A549 (cell line): ENCODE data around the gene KRT34. TPM values are rescaled to one million over a fixed set of nuclear protein-coding genes. Genes with fewer than 3 reads are reported as not detected.

Source experiments
- ATAC-seq, 2 experiments: fragments of 200-7000 bp in 1 of 2; fragments of >200 bp in 1 of 2; cut with Nextera tagmentation in 1 of 2; cut with Tn5 transposase in 1 of 2; 3 replicates each; pipeline versions ENCODE4 v1.8.0 to v1.9.1; 2018 to 2020; ENCODE audit warnings: mild to moderate bottlenecking in 1 of 2, moderate library complexity in 1 of 2
- CTCF ChIA-PET: fragments of 300-600 bp; sonication (Branson Sonifier 250); formaldehyde crosslinking; extraction: SDS; loops from one replicate; lab custom pipeline; 2021; ENCODE audit warnings: antibody characterized with exemption, inconsistent platforms; lab: Yijun Ruan, JAX
- POLR2A ChIA-PET: fragments of 350-600 bp; formaldehyde crosslinking; extraction: SDS; loops from one replicate; lab custom pipeline; 2021; ENCODE audit warnings: antibody characterized with exemption, inconsistent platforms; lab: Yijun Ruan, JAX
- DNase-seq, 2 experiments: peaks; one replicate each; pipeline versions ENCODE4 v3.0.0 to v3.0.0-alpha.2; 2011 to 2016; ENCODE audit warnings: low read depth in 1 of 2, low spot score in 1 of 2
- FAIRE-seq: peaks from 2 replicates; lab custom pipeline; 2011; peaks lifted over from hg19 to GRCh38; lab: Jason Lieb, UNC
- H3K27ac ChIP-seq, 2 experiments: fragments of >200 bp; sonication (Bioruptor Twin); formaldehyde crosslinking; 3 replicates each; pipeline ENCODE4 v1.5.1; 2016 to 2017
- H3K4me1 ChIP-seq: fragments of >200 bp; sonication (Bioruptor Twin); formaldehyde crosslinking; 3 replicates; pipeline ENCODE4 v1.6.1; 2016
- H3K4me2 ChIP-seq: fragments of >200 bp; sonication (Bioruptor Twin); formaldehyde crosslinking; 3 replicates; pipeline ENCODE4 v1.6.1; 2016
- H3K4me3 ChIP-seq: fragments of >200 bp; sonication (Bioruptor Twin); formaldehyde crosslinking; 3 replicates; pipeline ENCODE4 v1.5.1; 2016
- H3K9me3 ChIP-seq: fragments of >200 bp; sonication (Bioruptor Twin); formaldehyde crosslinking; 3 replicates; pipeline ENCODE4 v1.6.1; 2016
- BHLHE40 ChIP-seq: IDR thresholded peaks from 2 replicates; pipeline ENCODE4 v1.6.1; 2012; ENCODE audit warnings: low read depth, low read length, inconsistent platforms
- CEBPB ChIP-seq, 2 experiments: fragments of >200 bp in 1 of 2; sonication (Bioruptor Twin) in 1 of 2; formaldehyde crosslinking in 1 of 2; IDR thresholded peaks; 2 replicates each; pipeline ENCODE4 v1.6.1; 2012 to 2016
- CHD2 ChIP-seq: fragments of 150-350 bp; IDR thresholded peaks from 2 replicates; pipeline ENCODE4 v1.6.1; 2014; ENCODE audit warnings: low read length; ENCODE audit not compliant: partially characterized antibody
- CHD4 ChIP-seq: fragments of 200-600 bp; sonication (generic); IDR thresholded peaks from 2 replicates; pipeline ENCODE4 v1.6.1; 2016; ENCODE audit warnings: antibody characterized with exemption, mild to moderate bottlenecking, borderline replicate concordance
- CTCF ChIP-seq: fragments of >200 bp; sonication (Bioruptor Twin); formaldehyde crosslinking; IDR thresholded peaks from 3 replicates; pipeline ENCODE4 v1.5.1; 2016
- E2F6 ChIP-seq: IDR thresholded peaks from 2 replicates; pipeline ENCODE4 v1.6.1; 2012; ENCODE audit warnings: low read depth, borderline replicate concordance
- EP300 ChIP-seq, 2 experiments: fragments of >200 bp; sonication (Bioruptor Twin); formaldehyde crosslinking; IDR thresholded peaks; 2 replicates in 1 of 2; 3 replicates in 1 of 2; pipeline ENCODE4 v1.6.1; 2016 to 2017
- ESRRA ChIP-seq: fragments of 150-350 bp; IDR thresholded peaks from 2 replicates; pipeline ENCODE4 v1.6.1; 2014; ENCODE audit warnings: mild to moderate bottlenecking, low read length, borderline replicate concordance
- FOSB ChIP-seq: fragments of 250-450 bp; sonication (Bioruptor Pico); IDR thresholded peaks from 2 replicates; pipeline ENCODE4 v1.5.0; 2020; ENCODE audit warnings: mild to moderate bottlenecking, moderate library complexity
- FOSL2 ChIP-seq, 2 experiments: fragments of 450-650 bp in 1 of 2; fragments of >200 bp in 1 of 2; sonication (Bioruptor Twin) in 1 of 2; formaldehyde crosslinking; IDR thresholded peaks; 2 replicates each; pipeline versions ENCODE4 v1.5.0 to v1.6.1; 2016 to 2020; ENCODE audit warnings: mild to moderate bottlenecking in 1 of 2, moderate library complexity in 1 of 2
- GATA3 ChIP-seq: IDR thresholded peaks from 2 replicates; pipeline ENCODE4 v1.6.1; 2012; ENCODE audit warnings: borderline replicate concordance
- HES2 ChIP-seq: fragments of >200 bp; sonication (Bioruptor Twin); formaldehyde crosslinking; IDR thresholded peaks from 2 replicates; pipeline ENCODE4 v1.6.1; 2016
- HEYL ChIP-seq: fragments of 250-450 bp; sonication (Bioruptor Pico); IDR thresholded peaks from 2 replicates; pipeline ENCODE4 v1.8.0; 2021; ENCODE audit warnings: mild to moderate bottlenecking, moderate library complexity
- HOXA7 ChIP-seq: fragments of 250-450 bp; sonication (Bioruptor Pico); IDR thresholded peaks from 2 replicates; pipeline ENCODE4 v1.5.0; 2020; ENCODE audit warnings: mild to moderate bottlenecking, moderate library complexity
- HOXB13 ChIP-seq: fragments of 250-450 bp; sonication (Bioruptor Pico); IDR thresholded peaks from 2 replicates; pipeline ENCODE4 v1.5.0; 2020; ENCODE audit warnings: low read depth, mild to moderate bottlenecking, moderate library complexity
- KDM5A ChIP-seq: fragments of 200-600 bp; sonication (generic); IDR thresholded peaks from 2 replicates; pipeline ENCODE4 v1.6.1; 2016; ENCODE audit warnings: antibody characterized with exemption, mild to moderate bottlenecking
- MAX ChIP-seq: IDR thresholded peaks from 2 replicates; pipeline ENCODE4 v1.6.1; 2012
- NR3C1 ChIP-seq: fragments of >200 bp; sonication (Bioruptor Twin); formaldehyde crosslinking; IDR thresholded peaks from 3 replicates; pipeline ENCODE4 v1.6.1; 2017
- PHF8 ChIP-seq: fragments of 200-600 bp; sonication (generic); IDR thresholded peaks from 2 replicates; pipeline ENCODE4 v1.6.1; 2016; ENCODE audit warnings: low read depth, mild to moderate bottlenecking, antibody characterized with exemption, moderate library complexity, borderline replicate concordance
- POLR2A ChIP-seq: IDR thresholded peaks from 2 replicates; pipeline ENCODE4 v1.6.1; 2012; ENCODE audit warnings: mild to moderate bottlenecking, low read length
- RAD21 ChIP-seq, 2 experiments: fragments of >200 bp in 1 of 2; sonication (Bioruptor Twin) in 1 of 2; formaldehyde crosslinking in 1 of 2; IDR thresholded peaks in 1 of 2; conservative IDR thresholded peaks in 1 of 2; 2 replicates in 1 of 2; 3 replicates in 1 of 2; pipeline ENCODE4 v1.6.1; 2012 to 2018; ENCODE audit warnings: inconsistent platforms in 1 of 2
- RCOR1 ChIP-seq: fragments of 150-350 bp; IDR thresholded peaks from 2 replicates; pipeline ENCODE4 v1.6.1; 2014; ENCODE audit warnings: antibody characterized with exemption, low read length, low read depth
- TFCP2L1 ChIP-seq: fragments of 250-450 bp; sonication (Bioruptor Pico); IDR thresholded peaks from 2 replicates; pipeline ENCODE4 v1.5.0; 2021; ENCODE audit warnings: mild to moderate bottlenecking
- ZC3H11A ChIP-seq: fragments of 450-650 bp; IDR thresholded peaks from 2 replicates; pipeline ENCODE4 v1.6.1; 2014; ENCODE audit warnings: antibody characterized with exemption, mild to moderate bottlenecking
- WGBS: methylation state at CpG from one replicate; pipeline ENCODE4 v1.1.6; 2017; ENCODE audit errors: missing lambda C conversion rate; 5-methylcytosine and 5-hydroxymethylcytosine counted together
- polyA plus RNA-seq, 4 experiments: library from polyadenylated mRNA; depleted of rRNA in 3 of 4; stranded (reverse); fragments of >200 nt; fragmentation: RNase III in 1 of 4; extraction: RNeasy Plus Mini Kit Qiagen cat#74134 plus additional on column Dnase treatment in 1 of 4; gene quantifications; 2 replicates in 3 of 4; 3 replicates in 1 of 4; pipeline ENCODE4 v1.2.3, GENCODE V29; 2011 to 2017
- TF ChIP-seq, protein P1 (sequence below): IDR thresholded peaks from 2 replicates; pipeline ENCODE4 v1.6.1; 2012
- TF ChIP-seq, protein P2 (sequence below): fragments of 150-350 bp; IDR thresholded peaks from 2 replicates; pipeline ENCODE4 v1.6.1; 2014; ENCODE audit warnings: low read depth, mild to moderate bottlenecking, low read length
- TF ChIP-seq, protein P3 (sequence below): fragments of 250-450 bp; sonication (Bioruptor Pico); IDR thresholded peaks from 2 replicates; pipeline ENCODE4 v1.5.0; 2020; ENCODE audit warnings: low read depth, mild to moderate bottlenecking, moderate library complexity

Gene KRT34
- polyA plus RNA-seq, 2 of the 4 experiments (the other 2 are of a cell fraction): 0.09 to 0.23 TPM

DNA sequence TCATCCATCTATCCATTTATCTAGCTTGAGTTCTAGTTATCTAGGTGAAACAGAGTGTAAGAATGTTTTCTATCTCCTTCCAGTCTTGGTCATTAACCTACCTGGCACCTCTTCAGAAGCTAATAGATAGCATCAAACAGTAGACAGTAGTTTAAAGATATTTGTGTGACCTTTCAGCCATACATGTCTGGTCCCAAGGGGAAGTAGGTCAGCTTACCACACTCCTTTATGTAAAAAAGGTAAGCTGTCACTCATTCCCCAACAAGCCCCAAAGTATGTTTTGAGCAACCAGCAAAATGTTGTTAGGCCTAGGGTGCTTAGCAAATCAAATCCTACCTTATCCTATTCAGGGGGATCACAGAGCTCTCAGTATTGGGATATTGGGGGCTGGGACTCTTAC, 16.0 kb downstream of the KRT34 start:
- POLR2A ChIA-PET: no interaction called here
- FAIRE-seq: no peak
- Histone ChIP-seq H3K4me3 (no peak overlapping the region), H3K4me2 (no peak overlapping the region), H3K9me3 (no peaks in the 10 kb centered on the region), H3K4me1 (no peaks in the 10 kb centered on the region), H3K27ac (no peak overlapping the region)
- TF ChIP-seq, protein P1, sequence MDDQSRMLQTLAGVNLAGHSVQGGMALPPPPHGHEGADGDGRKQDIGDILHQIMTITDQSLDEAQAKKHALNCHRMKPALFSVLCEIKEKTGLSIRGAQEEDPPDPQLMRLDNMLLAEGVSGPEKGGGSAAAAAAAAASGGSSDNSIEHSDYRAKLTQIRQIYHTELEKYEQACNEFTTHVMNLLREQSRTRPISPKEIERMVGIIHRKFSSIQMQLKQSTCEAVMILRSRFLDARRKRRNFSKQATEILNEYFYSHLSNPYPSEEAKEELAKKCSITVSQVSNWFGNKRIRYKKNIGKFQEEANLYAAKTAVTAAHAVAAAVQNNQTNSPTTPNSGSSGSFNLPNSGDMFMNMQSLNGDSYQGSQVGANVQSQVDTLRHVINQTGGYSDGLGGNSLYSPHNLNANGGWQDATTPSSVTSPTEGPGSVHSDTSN: no peak
- no peak for TF ChIP-seq RAD21 (conservative IDR thresholded peaks at IDR 0.05 in 1 of 2, IDR thresholded peaks at IDR 0.05 in 1 of 2)
- TF ChIP-seq NR3C1: no peak
- TF ChIP-seq, protein P2, sequence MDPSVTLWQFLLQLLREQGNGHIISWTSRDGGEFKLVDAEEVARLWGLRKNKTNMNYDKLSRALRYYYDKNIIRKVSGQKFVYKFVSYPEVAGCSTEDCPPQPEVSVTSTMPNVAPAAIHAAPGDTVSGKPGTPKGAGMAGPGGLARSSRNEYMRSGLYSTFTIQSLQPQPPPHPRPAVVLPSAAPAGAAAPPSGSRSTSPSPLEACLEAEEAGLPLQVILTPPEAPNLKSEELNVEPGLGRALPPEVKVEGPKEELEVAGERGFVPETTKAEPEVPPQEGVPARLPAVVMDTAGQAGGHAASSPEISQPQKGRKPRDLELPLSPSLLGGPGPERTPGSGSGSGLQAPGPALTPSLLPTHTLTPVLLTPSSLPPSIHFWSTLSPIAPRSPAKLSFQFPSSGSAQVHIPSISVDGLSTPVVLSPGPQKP: no peak
- TF ChIP-seq CHD2: no peak
- TF ChIP-seq HES2: no peak
- TF ChIP-seq HOXB13 (CRISPR knock-in tag): no peak
- TF ChIP-seq HEYL: no peak
- TF ChIP-seq E2F6: no peak
- no peak for TF ChIP-seq MAX
- CTCF ChIA-PET: interaction anchor here (0.6 to 1.1 kb wide), 7 partner anchors 8 to 445 kb away, joined by 3 to 4 read pairs (median 3); no protein-coding TSS in a partner anchor
- no peak for ATAC-seq
- no peak for DNase-seq

DNA sequence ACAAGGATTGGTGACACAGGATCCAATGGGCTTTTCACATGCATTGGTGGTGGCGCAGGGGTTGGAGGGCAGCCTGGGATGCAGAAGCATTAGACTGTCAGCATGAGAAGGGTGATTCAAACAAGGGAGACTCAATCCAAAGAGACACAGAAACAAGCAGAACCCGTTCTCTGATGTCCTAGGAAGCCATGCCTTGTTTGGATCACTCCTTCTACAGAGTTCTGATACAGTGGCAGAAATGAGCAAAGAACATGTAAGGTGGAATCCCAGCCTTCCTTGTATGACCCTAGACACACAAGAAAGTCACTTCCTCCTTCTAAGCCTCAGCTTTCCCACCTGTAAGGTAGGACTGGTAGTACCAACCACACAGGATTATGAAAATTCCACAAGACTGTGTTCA, 18.2 kb downstream of the KRT34 start:
- ATAC-seq (no peak), DNase-seq (no peak), FAIRE-seq (no peak)
- Histone ChIP-seq H3K4me1 (0 out of 3 replicates have a peak, but pooled peaks cover 3% of the 10 kb centered on the region), H3K4me2 (no peak overlapping the region), H3K9me3 (no peaks in the 10 kb centered on the region), H3K27ac (no peak overlapping the region), H3K4me3 (no peak overlapping the region)
- TF ChIP-seq EP300 (IDR thresholded peaks at IDR 0.05): no peak
- no peak for TF ChIP-seq CEBPB (IDR thresholded peaks at IDR 0.05)
- no peak for TF ChIP-seq ZC3H11A
- no peak for TF ChIP-seq FOSB (CRISPR knock-in tag)
- no peak for TF ChIP-seq TFCP2L1 (CRISPR knock-in tag)
- TF ChIP-seq KDM5A: no peak
- TF ChIP-seq, protein P2: no peak
- TF ChIP-seq, protein P3, sequence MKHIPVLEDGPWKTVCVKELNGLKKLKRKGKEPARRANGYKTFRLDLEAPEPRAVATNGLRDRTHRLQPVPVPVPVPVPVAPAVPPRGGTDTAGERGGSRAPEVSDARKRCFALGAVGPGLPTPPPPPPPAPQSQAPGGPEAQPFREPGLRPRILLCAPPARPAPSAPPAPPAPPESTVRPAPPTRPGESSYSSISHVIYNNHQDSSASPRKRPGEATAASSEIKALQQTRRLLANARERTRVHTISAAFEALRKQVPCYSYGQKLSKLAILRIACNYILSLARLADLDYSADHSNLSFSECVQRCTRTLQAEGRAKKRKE: no peak
- no peak for TF ChIP-seq CTCF
- TF ChIP-seq RAD21 (conservative IDR thresholded peaks at IDR 0.05 in 1 of 2, IDR thresholded peaks at IDR 0.05 in 1 of 2): no peak
- no peak for TF ChIP-seq GATA3
- no peak for TF ChIP-seq RCOR1
- no peak for TF ChIP-seq FOSL2 (IDR thresholded peaks at IDR 0.05)
- no peak for TF ChIP-seq FOSL2 (CRISPR knock-in tag; IDR thresholded peaks at IDR 0.05)
- no peak for TF ChIP-seq HOXA7 (CRISPR knock-in tag)
- TF ChIP-seq POLR2A: no peak
- TF ChIP-seq ESRRA: no peak
- TF ChIP-seq BHLHE40: no peak
- TF ChIP-seq CHD4: no peak
- TF ChIP-seq PHF8: no peak
- POLR2A ChIA-PET: no interaction called here
- WGBS: 67% methylated on average over 2 of the region's 2 CpGs
- CTCF ChIA-PET: no interaction called here
